Glutamatergic neuron (in vitro differentiated cells): ENCODE data around the gene AP2A1. TPM values are rescaled to one million over a fixed set of nuclear protein-coding genes. Genes with fewer than 3 reads are reported as not detected.

Experiments used
- DNase-seq: peaks from one replicate; pipeline ENCODE4 v3.0.0; 2022
- H3K27ac Mint-ChIP-seq: one replicate; pipeline ENCODE4 v1.8.0; 2020; ENCODE audit warnings: mild to moderate bottlenecking, mixed read lengths, inconsistent platforms; ENCODE audit not compliant: unreplicated experiment
- H3K27me3 Mint-ChIP-seq: one replicate; pipeline ENCODE4 v1.8.0; 2020; ENCODE audit warnings: mild to moderate bottlenecking, moderate library complexity, mixed read lengths, inconsistent platforms; ENCODE audit not compliant: unreplicated experiment
- H3K36me3 Mint-ChIP-seq: one replicate; pipeline ENCODE4 v1.8.0; 2020; ENCODE audit warnings: mild to moderate bottlenecking, mixed read lengths, inconsistent platforms; ENCODE audit not compliant: unreplicated experiment
- H3K4me1 Mint-ChIP-seq: one replicate; pipeline ENCODE4 v1.8.0; 2020; ENCODE audit warnings: mild to moderate bottlenecking, low read depth, mixed read lengths, inconsistent platforms; ENCODE audit not compliant: unreplicated experiment
- H3K4me3 Mint-ChIP-seq: one replicate; pipeline ENCODE4 v1.8.0; 2020; ENCODE audit warnings: mild to moderate bottlenecking, mixed read lengths, inconsistent platforms; ENCODE audit not compliant: unreplicated experiment
- H3K9me3 Mint-ChIP-seq: one replicate; pipeline ENCODE4 v1.8.0; 2020; ENCODE audit warnings: mild to moderate bottlenecking, moderate library complexity, mixed read lengths, inconsistent platforms; ENCODE audit not compliant: unreplicated experiment
- total RNA-seq: library from RNA; stranded (reverse); fragmentation: NEBNext Ultra II Directional; extraction: Animal tissue kit (Norgen Biotek cat#: 25700); gene quantifications from one replicate; pipeline ENCODE4 v1.2.1, GENCODE V29; 2021; ENCODE audit not compliant: unreplicated experiment
- TF ChIP-seq, protein P1 (sequence below): fragments of 200-600 bp; sonication (generic); IDR thresholded peaks from one replicate; pipeline ENCODE4 v1.5.0; 2021; ENCODE audit not compliant: partially characterized antibody, unreplicated experiment

The AP2A1 gene
- total RNA-seq, 1 donor from 2014 or later = 175 TPM

DNA sequence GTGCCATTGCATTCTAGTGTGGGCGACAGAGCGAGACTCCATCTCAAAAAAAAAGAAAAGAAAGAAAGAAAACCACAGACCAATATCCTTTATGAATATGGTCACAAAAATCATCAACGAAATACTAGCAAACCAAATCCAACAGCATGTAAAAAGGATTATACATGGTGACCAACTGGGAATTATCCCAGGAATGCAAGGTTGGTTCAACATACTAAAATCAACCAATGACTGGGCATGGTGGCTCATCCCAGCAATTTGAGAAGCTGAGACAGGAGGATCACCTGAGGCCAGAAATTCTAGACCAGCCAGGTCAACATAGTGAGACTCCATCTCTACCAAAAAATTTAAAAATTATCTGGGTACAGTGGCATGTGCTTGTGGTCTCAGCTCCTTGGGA, 10.8 kb upstream of the AP2A1 start:
- TF ChIP-seq, protein P1, sequence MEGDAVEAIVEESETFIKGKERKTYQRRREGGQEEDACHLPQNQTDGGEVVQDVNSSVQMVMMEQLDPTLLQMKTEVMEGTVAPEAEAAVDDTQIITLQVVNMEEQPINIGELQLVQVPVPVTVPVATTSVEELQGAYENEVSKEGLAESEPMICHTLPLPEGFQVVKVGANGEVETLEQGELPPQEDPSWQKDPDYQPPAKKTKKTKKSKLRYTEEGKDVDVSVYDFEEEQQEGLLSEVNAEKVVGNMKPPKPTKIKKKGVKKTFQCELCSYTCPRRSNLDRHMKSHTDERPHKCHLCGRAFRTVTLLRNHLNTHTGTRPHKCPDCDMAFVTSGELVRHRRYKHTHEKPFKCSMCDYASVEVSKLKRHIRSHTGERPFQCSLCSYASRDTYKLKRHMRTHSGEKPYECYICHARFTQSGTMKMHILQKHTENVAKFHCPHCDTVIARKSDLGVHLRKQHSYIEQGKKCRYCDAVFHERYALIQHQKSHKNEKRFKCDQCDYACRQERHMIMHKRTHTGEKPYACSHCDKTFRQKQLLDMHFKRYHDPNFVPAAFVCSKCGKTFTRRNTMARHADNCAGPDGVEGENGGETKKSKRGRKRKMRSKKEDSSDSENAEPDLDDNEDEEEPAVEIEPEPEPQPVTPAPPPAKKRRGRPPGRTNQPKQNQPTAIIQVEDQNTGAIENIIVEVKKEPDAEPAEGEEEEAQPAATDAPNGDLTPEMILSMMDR = no peak
- no peak for DNase-seq
- Mint-ChIP-seq H3K4me1 (no peaks in the 10 kb centered on the region), H3K9me3 (no peaks in the 10 kb centered on the region), H3K27ac (no peak overlapping the region), H3K27me3 (peaks cover 3% of the 10 kb centered on the region), H3K36me3 (peaks cover 5% of the 10 kb centered on the region), H3K4me3 (no peak overlapping the region)

DNA sequence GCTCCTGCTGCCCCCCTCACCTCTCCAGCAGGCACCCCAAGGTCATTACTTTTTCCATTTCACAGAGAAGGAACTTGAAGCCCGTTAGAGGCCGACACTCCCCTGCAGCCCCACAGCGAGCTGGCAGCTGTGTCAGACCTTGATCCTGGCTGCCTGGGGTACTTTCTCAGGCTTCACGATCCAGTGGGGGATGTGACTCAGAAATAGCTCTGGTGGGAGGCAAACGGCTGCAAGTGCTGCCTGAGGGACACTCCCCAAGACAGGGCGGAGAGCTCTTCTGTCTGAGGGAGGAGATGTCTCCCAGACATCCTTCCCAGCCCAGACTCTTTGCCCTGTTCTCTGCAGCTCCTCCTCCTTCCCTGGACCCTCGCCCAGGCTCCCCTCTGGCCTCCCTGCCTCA, 8.5 kb upstream of the AP2A1 start:
- DNase-seq = no peak
- Mint-ChIP-seq H3K27ac (no peak overlapping the region), H3K4me3 (no peak overlapping the region), H3K9me3 (no peaks in the 10 kb centered on the region), H3K27me3 (peaks cover 7% of the 10 kb centered on the region), H3K36me3 (peaks cover 5% of the 10 kb centered on the region), H3K4me1 (no peaks in the 10 kb centered on the region)
- TF ChIP-seq, protein P1 = no peak

DNA sequence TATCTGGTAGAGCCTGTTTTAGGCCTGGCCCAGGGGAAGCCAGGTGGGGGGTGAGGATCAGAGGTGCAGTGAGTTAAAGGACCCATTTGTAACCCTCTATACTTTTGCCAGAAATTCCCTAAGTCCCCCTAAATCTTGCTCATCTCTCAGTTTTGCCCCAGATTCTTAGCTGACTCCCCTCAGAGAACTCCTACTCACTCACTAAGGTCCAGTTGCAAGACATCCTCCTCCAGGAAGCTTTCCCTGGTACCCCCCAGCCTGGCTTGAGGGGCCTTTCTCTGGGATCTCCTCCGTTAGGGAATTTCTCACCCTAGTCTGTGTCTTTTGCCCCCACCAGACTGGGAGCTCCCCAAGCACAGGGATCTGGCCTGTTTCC, 5.6 kb upstream of the AP2A1 start:
- TF ChIP-seq, protein P1 = no peak
- H3K9me3 Mint-ChIP-seq = peaks cover 8% of the 10 kb centered on the region
- H3K27ac Mint-ChIP-seq = no peak overlapping the region
- H3K27me3 Mint-ChIP-seq = peaks cover 7% of the 10 kb centered on the region
- peaks cover 5% of the 10 kb centered on the region for H3K36me3 Mint-ChIP-seq
- no peak for DNase-seq
- no peak overlapping the region for H3K4me3 Mint-ChIP-seq
- peaks cover 2% of the 10 kb centered on the region for H3K4me1 Mint-ChIP-seq

DNA sequence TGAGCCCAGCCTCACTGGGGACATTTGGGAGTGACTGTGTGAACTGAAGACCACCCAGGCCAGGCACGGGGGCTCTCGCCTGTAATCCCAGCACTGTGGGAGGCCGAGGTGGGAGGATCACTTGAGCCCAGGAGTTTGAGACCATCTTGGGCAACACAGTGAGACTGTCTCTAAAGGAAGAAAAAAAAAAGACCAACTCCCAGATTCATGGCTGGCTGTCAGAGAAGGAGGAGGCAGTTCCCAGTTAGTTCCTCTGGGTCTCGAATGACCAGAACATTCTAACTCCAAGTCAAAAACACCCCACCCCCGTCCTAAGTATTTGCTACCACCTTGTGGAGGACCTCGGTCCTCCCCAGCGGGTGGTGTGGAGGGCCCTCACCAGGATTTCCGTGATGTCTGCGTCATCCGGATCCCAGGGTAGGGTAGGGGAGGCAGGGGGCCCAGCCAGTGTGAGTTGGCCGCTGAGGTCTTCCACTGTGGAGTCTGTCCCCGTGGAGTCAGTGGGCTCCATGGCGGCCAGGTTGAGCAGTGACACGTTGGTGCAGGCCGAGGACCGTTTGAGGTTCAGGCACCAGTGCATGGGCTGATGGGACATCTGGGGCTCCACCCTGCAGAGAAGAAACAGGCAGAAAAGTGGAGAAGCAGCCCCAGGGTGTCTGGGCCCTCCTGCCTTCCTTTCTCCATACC, 5.0 kb upstream of the AP2A1 start:
- Mint-ChIP-seq H3K27me3 (peaks cover 9% of the 10 kb centered on the region), H3K27ac (no peak overlapping the region), H3K4me1 (peaks cover 2% of the 10 kb centered on the region), H3K4me3 (no peak overlapping the region), H3K36me3 (peaks cover 5% of the 10 kb centered on the region), H3K9me3 (peaks cover 9% of the 10 kb centered on the region)
- no peak for DNase-seq
- TF ChIP-seq, protein P1 = no peak

DNA sequence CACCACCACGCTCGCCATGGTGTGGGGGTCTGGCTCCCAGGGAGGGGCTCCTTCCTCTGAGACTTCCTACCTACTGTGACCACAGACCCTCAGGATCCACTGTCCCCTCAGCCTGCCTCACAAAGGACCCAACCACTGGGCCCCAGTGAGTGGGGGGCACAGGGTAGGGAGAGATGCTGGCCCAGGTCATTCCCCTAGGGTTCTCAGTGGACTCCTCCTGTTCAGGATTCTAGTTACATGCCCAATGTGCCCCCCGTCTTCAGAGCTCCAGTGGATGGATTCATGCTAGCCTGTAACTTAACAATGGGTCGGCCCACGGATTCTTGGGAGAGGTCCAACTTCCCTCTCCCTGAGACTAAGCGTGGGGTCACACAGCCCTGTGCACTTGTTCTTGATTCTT, 3.6 kb upstream of the AP2A1 start, which contains the start of gene TSKS:
Gene TSKS, minus strand, starts transcription at position 77 of the 400 bp plus-strand sequence. Its CDS starts 59 bp downstream, at position 18.
- Mint-ChIP-seq H3K36me3 (no peaks in the 10 kb centered on the region), H3K9me3 (peaks cover 9% of the 10 kb centered on the region), H3K27me3 (peaks cover 13% of the 10 kb centered on the region)

More for the DNA sequence above, 3.6 kb upstream of the AP2A1 start, which contains the start of gene TSKS:
- Mint-ChIP-seq H3K4me3 (peak within 1 kb of the TSS; percentile 3), H3K27ac (no peak within 1 kb of the TSS), H3K4me1 (peaks cover 8% of the 10 kb centered on the region)
- TF ChIP-seq, protein P1 = no peak
- DNase-seq = no peak
